Non-pigmented ciliary epithelial cell (primary cell): ENCODE results near the gene CTIF.
"Not testable (repeated sequence)": the region's sequence is repeated elsewhere in the genome, so short reads cannot be mapped to it uniquely, and the experiment has no call there.

ENCODE experiments used
- DNase-seq: peaks from one replicate; pipeline ENCODE4 v3.0.0-alpha.2; 2010; ENCODE audit warnings: low read depth

Gene CTIF

GRCh38 chr18:48643262-48643661 is 104.4 kb downstream of the CTIF start:
- DNase-seq, result no peak

- no peak for DNase-seq
These were observed 105.2 kb downstream of the CTIF start for GRCh38 chr18:48644029-48644428.

- no peak for DNase-seq
These were observed 106.7 kb downstream of the CTIF start for GRCh38 chr18:48645427-48646002.

- no peak for DNase-seq
These were observed 108.1 kb downstream of the CTIF start for GRCh38 chr18:48646976-48647375.

- DNase-seq, result no peak
These were observed 110.4 kb downstream of the CTIF start for GRCh38 chr18:48649231-48649630.

GRCh38 chr18:48654591-48654990 is 115.8 kb downstream of the CTIF start:
- not testable (repeated sequence) for DNase-seq

GRCh38 chr18:48655508-48655907 is 116.7 kb downstream of the CTIF start:
- DNase-seq, result no peak

GRCh38 chr18:48656176-48656575 is 117.3 kb downstream of the CTIF start:
- DNase-seq, result no peak

- DNase-seq, result no peak
These were observed 117.8 kb downstream of the CTIF start for GRCh38 chr18:48656582-48656981.

GRCh38 chr18:48657447-48658120 is 118.8 kb downstream of the CTIF start:
- no peak for DNase-seq

- DNase-seq, result no peak
These were observed 119.9 kb downstream of the CTIF start for GRCh38 chr18:48658721-48659120.

GRCh38 chr18:48659188-48660009 is 120.6 kb downstream of the CTIF start:
- DNase-seq, result no peak

GRCh38 chr18:48660346-48661228 is 121.8 kb downstream of the CTIF start:
- no peak for DNase-seq

GRCh38 chr18:48661421-48661820 is 122.6 kb downstream of the CTIF start:
- no peak for DNase-seq

- no peak for DNase-seq
These were observed 123.3 kb downstream of the CTIF start for GRCh38 chr18:48662011-48662661.

GRCh38 chr18:48663096-48663930 is 124.5 kb downstream of the CTIF start:
- no peak for DNase-seq

GRCh38 chr18:48663931-48664847 is 125.4 kb downstream of the CTIF start:
- DNase-seq, result no peak

- DNase-seq, result no peak
These were observed 126.8 kb downstream of the CTIF start for GRCh38 chr18:48665654-48666053.

GRCh38 chr18:48666613-48667012 is 127.8 kb downstream of the CTIF start:
- DNase-seq, result no peak
